Smooth muscle cell of the brain vasculature (primary cell): ENCODE data around the gene FAM120B.
"Not testable (repeated sequence)": the region's sequence is repeated elsewhere in the genome, so short reads cannot be mapped to it uniquely, and the experiment has no call there.

Experiments used
- DNase-seq: peaks from one replicate; pipeline ENCODE4 v3.0.0-alpha.2; 2012; ENCODE audit warnings: low read depth, low spot score

Gene FAM120B

GRCh38 chr6:170298688-170299087 lies 7.9 kb upstream of the FAM120B start:
- no peak for DNase-seq

- DNase-seq: no peak
These were observed 5.4 kb upstream of the FAM120B start for GRCh38 chr6:170301184-170301583.

GRCh38 chr6:170305805-170306323 lies 694 bp upstream of the FAM120B start:
- no peak for DNase-seq

GRCh38 chr6:170307080-170307545 lies 555 bp downstream of the FAM120B start:
- no peak for DNase-seq

- DNase-seq: no peak
These were observed 2.2 kb downstream of the FAM120B start for GRCh38 chr6:170308761-170309160.

GRCh38 chr6:170311696-170312095 lies 5.1 kb downstream of the FAM120B start:
- DNase-seq: no peak

GRCh38 chr6:170312876-170313275 lies 6.3 kb downstream of the FAM120B start:
- DNase-seq: no peak

- no peak for DNase-seq
These were observed 7.2 kb downstream of the FAM120B start for GRCh38 chr6:170313716-170314295.

- no peak for DNase-seq
These were observed 8.4 kb downstream of the FAM120B start for GRCh38 chr6:170314983-170315382.

GRCh38 chr6:170316071-170316470 lies 9.5 kb downstream of the FAM120B start:
- DNase-seq: no peak

- no peak for DNase-seq
These were observed 10.5 kb downstream of the FAM120B start for GRCh38 chr6:170317076-170317475.

GRCh38 chr6:170317718-170318117 lies 11.2 kb downstream of the FAM120B start:
- no peak for DNase-seq

GRCh38 chr6:170329321-170329720 lies 22.8 kb downstream of the FAM120B start:
- DNase-seq: no peak

GRCh38 chr6:170335199-170335598 lies 28.6 kb downstream of the FAM120B start:
- DNase-seq: not testable (repeated sequence)

GRCh38 chr6:170344631-170345576 lies 38.3 kb downstream of the FAM120B start:
- peak; percentile 75 for DNase-seq

GRCh38 chr6:170345662-170346061 lies 39.1 kb downstream of the FAM120B start:
- no peak for DNase-seq

GRCh38 chr6:170346649-170347048 lies 40.1 kb downstream of the FAM120B start:
- DNase-seq: no peak

- DNase-seq: no peak
These were observed 40.5 kb downstream of the FAM120B start for GRCh38 chr6:170347091-170347490.

GRCh38 chr6:170347975-170348374 lies 41.4 kb downstream of the FAM120B start:
- no peak for DNase-seq

- DNase-seq: not testable (repeated sequence)
These were observed 44.9 kb downstream of the FAM120B start for GRCh38 chr6:170351456-170351855.

GRCh38 chr6:170355190-170355589 lies 48.6 kb downstream of the FAM120B start:
- DNase-seq: not testable (repeated sequence)

- DNase-seq: no peak
These were observed 49.1 kb downstream of the FAM120B start for GRCh38 chr6:170355661-170356060.

- DNase-seq: no peak
These were observed 51.3 kb downstream of the FAM120B start for GRCh38 chr6:170357812-170358211.
